ENCODE data around the gene ATP6V1E1.
"Not testable (repeated sequence)": the region's sequence is repeated elsewhere in the genome, so short reads cannot be mapped to it uniquely, and the experiment has no call there.

The ATP6V1E1 gene

GRCh38 chr22:17579535-17579981 lies 49.0 kb downstream of the ATP6V1E1 start:
- no peak for DNase-seq

GRCh38 chr22:17578136-17578754 lies 50.3 kb downstream of the ATP6V1E1 start:
- DNase-seq: no peak

GRCh38 chr22:17576470-17576869 lies 52.1 kb downstream of the ATP6V1E1 start:
- DNase-seq: no peak

GRCh38 chr22:17575681-17576080 lies 52.9 kb downstream of the ATP6V1E1 start:
- no peak for DNase-seq

- no peak for DNase-seq
Measured at GRCh38 chr22:17575151-17575550, 53.4 kb downstream of the ATP6V1E1 start.

- no peak for DNase-seq
Measured at GRCh38 chr22:17570851-17571631, 57.5 kb downstream of the ATP6V1E1 start.

GRCh38 chr22:17569971-17570511 lies 58.5 kb downstream of the ATP6V1E1 start:
- DNase-seq: no peak

- DNase-seq: no peak
Measured at GRCh38 chr22:17566776-17567175, 61.8 kb downstream of the ATP6V1E1 start.

GRCh38 chr22:17566016-17566687 lies 62.4 kb downstream of the ATP6V1E1 start:
- not testable (repeated sequence) for DNase-seq

GRCh38 chr22:17563936-17564391 lies 64.6 kb downstream of the ATP6V1E1 start:
- no peak for DNase-seq

GRCh38 chr22:17562906-17563870 lies 65.4 kb downstream of the ATP6V1E1 start, which contains the start of gene SLC25A18:
SLC25A18 (plus strand) TSS chr22:17563498; CDS start chr22:17579945, 16,447 bp downstream.
- DNase-seq: no peak

GRCh38 chr22:17559188-17559587 lies 69.4 kb downstream of the ATP6V1E1 start:
- no peak for DNase-seq

- no peak for DNase-seq
Measured at GRCh38 chr22:17554814-17555213, 73.7 kb downstream of the ATP6V1E1 start.

- no peak for DNase-seq
Measured at GRCh38 chr22:17552737-17553136, 75.8 kb downstream of the ATP6V1E1 start.

- no peak for DNase-seq
Measured at GRCh38 chr22:17549655-17550054, 78.9 kb downstream of the ATP6V1E1 start.

- no peak for DNase-seq
Measured at GRCh38 chr22:17549183-17549582, 79.4 kb downstream of the ATP6V1E1 start.

GRCh38 chr22:17548756-17549035 lies 79.9 kb downstream of the ATP6V1E1 start:
- no peak for DNase-seq

- no peak for DNase-seq
Measured at GRCh38 chr22:17548010-17548755, 80.4 kb downstream of the ATP6V1E1 start.

- no peak for DNase-seq
Measured at GRCh38 chr22:17542452-17542851, 86.1 kb downstream of the ATP6V1E1 start.

Measured in activated gamma-delta T cell treated with Interleukin-2 at 50 U/mL for 16 hours (primary cell).